ENCODE results near the gene TENM4.

The TENM4 gene

GRCh38 chr11:79440571-79441460, at the start of gene TENM4:
TENM4 (minus strand) TSS chr11:79441030; CDS start chr11:79069944, 371,086 bp downstream.
- peak in 52 of 56 donors; percentile 29 to 87 (median 67) for DNase-seq

- DNase-seq, result no peak
These were observed 47.5 kb upstream of the TENM4 start for GRCh38 chr11:79488286-79488685.

DNA sequence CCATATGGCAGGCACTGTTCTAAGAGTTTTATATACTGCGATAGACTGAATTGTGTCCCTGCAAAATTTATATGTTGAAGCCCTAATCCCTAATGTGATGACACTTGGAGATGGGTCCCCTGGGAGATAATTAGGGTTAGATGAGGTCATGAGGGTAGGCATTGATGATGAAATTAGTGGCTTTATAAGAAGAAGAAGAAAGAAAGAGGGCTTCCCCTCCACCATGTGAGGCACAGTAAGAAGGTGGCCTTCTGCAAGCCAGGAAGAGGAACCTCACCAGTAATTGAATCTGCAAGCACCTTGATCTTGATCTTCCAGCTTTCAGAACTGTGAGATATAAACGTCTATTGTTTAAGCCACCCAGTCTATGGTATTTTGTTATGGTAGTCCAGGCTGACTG, 46.6 kb upstream of the TENM4 start:
- no peak for DNase-seq

DNA sequence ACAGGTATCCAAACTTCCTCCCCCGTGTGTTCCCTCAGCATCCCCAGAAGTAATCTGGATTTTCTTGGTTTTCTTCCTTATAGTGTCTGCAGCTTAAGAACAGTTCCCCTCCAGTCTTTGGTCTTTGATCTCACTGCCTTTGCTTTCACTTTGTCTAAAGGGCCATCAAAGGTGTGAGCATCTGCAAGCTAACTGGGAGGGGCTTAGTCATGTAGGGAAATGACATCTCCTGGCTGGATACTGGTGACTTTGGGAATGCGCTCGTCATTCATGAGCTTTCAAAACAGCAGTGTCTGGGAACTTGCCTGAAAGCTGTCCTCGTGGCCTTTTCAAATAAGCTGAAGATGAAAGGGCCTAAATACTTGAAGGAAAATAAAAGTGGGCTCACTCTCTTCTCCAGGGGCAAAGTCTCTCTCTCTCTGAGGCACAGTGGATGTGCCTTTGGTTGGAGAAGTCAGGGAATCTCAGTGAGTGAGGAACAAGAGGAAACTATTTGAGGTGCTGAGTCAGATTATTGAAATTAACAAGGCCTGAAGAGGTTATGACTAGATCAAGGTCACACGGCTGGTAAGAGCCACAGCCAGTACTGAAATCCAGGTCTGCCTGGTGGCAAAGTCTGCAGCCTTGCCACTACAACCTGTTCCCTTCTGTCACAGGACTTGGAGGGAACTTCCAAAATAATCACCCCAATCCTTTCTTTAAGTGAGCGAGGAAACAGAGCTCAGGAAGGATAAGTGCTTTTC, 45.6 kb upstream of the TENM4 start:
- DNase-seq, result no peak

DNA sequence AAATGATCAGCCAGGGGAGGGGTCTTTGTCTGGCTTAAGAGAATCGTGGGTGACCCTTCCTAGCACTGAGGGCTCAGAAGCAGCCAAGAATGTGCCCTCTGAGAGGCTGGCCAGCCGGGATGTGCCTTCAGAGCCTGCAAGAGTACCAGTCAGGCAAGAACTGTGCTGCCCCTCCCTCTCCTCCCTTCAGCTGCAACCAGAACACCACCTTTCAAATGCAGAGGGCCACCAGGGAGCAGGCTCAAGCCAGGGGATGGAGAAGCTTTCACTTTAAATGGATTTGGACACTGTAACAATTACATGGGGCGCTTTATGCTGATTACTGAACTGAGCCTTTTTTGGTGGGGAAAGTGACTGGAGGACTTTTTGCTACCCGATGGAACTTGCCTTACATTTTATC, 44.9 kb upstream of the TENM4 start:
- no peak for DNase-seq

GRCh38 chr11:79484872-79485271, 44.0 kb upstream of the TENM4 start:
- no peak for DNase-seq

GRCh38 chr11:79482800-79483199, 42.0 kb upstream of the TENM4 start:
- no peak for DNase-seq

GRCh38 chr11:79481795-79482194, 41.0 kb upstream of the TENM4 start:
- no peak for DNase-seq

DNA sequence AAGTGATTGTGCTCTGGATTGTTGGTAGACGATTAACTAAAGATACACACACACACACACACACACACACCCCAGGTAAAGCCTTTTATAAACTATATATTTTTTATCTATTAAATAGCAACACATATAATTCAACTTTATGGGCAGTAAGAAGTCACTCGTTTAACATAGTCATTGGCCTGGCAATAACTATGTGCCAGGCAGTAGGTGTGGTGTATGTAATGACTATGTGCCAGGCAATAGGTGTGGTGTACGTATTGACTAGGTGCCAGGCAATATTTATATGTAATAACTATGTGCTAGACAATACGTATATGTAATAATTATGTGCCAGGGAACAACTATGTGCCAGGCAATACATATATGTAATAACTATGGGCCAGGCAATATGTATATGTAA, 40.0 kb upstream of the TENM4 start:
- DNase-seq, result no peak

DNA sequence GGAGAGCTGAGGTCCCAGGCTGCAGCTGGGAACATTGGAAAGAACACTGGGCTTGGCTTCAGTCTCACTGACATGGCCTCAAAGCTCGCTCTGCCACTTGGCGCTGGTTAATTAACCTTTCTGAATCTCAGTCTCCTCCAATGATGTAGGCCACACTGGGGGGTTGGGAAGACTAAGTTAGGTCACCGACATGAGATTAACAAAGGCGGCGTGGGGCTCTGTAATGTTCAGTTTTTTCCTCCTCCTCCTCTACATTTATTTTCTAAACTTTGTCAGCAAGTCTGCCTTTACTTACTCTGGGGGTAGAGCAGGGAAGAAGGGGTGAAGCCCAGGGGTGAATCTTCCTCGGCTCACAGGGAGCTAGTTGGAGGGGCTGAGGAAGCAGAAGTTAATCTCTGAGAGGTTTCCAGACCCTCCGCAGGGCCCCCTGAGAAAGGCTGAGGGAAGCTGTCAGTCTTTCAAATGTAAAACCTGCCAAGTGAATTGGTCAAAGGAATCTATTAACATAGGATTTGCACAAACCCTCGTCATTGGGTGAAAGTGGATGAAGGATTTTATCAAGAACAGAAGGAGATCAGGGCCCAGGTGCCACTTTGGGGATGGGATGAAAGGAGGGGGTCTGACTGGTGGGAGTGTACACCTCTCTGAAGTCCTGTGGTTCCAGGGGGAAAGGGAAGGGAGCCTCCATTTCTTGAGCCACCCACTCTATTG, 32.1 kb upstream of the TENM4 start:
- DNase-seq, result no peak

DNA sequence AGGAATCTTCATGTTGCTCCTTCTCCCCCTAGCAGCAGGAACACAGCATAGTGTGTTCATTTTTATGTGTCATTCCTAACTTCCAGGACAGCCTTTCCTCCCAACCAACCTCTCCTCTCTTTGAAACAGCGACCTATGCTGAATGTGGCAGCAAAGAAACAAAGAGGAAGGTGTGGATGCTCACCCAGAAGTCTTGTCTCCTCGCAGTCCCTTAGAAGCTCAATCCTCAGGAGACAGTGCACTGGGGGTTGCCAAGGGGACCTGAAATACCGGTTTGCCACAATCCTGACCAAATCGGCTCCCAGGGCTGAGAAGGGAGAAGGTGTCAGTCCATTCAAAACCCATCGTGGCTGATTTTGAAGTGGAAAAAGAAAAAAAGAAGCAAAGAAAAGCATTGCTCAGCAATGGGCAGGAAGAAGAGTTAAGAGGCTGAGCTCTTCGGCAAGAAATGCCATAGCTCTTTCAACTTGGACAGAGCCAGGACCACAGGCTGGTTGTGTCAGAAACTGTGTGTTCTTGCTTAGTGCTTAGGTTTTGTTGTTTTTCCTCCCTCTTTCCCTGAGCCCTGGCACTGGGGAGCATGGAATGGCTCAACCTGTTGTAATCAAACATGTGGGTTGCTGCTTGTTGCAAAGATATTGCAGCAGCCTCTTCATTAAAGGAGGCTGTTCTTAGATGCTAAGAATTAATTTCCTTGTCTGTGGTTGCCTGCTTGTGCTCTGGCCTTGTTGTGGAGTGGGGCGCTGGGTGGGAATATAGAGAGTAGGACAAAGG, 30.4 kb upstream of the TENM4 start:
- no peak for DNase-seq

DNA sequence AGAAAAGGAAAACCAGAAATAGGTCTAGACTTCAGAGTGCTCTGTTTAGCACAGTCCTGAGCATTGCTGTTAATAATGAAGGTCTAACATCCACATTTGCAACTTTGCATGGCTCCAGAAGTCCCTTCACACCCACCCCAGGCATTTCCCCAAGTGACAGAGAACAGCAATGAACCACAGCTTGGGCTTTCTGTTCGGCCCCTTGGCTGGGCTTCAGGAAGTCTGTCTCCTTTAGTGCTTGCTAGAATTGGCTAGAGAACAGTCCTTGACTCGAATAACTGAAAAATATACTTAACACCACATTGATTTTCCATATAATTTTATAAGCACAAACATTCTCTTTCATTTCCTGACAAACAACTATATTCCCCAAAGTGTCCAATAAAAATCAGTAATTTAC, 29.3 kb upstream of the TENM4 start:
- no peak for DNase-seq

- no peak for DNase-seq
These were observed 26.9 kb upstream of the TENM4 start for GRCh38 chr11:79467761-79468160.

GRCh38 chr11:79466411-79466810, 25.6 kb upstream of the TENM4 start:
- DNase-seq, result no peak

GRCh38 chr11:79465160-79465559, 24.3 kb upstream of the TENM4 start:
- no peak for DNase-seq

- no peak for DNase-seq
These were observed 21.1 kb upstream of the TENM4 start for GRCh38 chr11:79461666-79462645.

GRCh38 chr11:79461144-79461543, 20.3 kb upstream of the TENM4 start:
- peak in 8 of 56 donors; percentile 3 to 31 (median 10) for DNase-seq

DNA sequence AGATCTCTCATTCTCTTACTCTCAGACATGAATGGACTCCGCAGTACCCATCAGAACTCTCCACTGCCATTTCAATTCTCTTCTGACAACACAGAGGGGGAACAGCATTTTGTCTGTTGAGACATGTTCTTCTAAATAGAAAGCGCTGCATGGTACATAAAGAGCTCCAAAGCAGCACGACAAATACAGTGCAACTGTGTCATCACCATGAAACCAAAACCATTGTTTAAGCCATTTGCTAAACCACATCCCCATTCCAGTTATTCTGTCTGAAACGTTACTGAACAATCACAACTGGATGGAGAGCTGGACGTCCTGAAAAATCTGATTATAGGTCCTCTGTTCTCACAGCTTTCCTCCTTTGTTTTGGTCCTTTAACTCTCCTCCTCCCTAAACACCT, 17.9 kb upstream of the TENM4 start:
- DNase-seq, result no peak

DNA sequence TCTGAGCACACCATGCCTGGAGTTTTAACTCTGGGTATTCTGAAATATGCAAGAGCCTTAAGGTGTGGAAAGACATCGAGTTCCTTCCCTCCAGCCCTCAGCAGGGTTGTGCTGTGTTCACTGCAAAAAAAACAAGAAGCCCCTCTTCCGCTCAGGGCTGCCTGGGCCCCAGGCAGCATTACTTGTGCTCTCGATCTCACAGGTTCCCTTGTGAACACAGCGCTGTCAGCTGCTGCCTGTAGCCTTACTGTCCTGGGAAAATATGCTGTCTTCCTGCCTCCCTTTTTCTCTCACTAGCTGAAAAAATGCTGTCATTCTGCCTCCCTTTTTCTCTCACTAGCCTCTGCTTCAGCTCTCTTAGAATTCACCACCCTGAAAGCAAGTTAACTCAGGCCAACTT, 15.7 kb upstream of the TENM4 start:
- DNase-seq, result no peak

GRCh38 chr11:79453617-79454016, 12.8 kb upstream of the TENM4 start:
- no peak for DNase-seq

Measured in nucleus accumbens (tissue), 56 donors.